WTC11 (cell line): Measurements from ENCODE around the gene MYH11. TPM values are rescaled to one million over a fixed set of nuclear protein-coding genes. Genes with fewer than 3 reads are reported as not detected.

Experiments
- ATAC-seq: fragments of 200-7000 bp; cut with Tn5 transposase; 2 replicates; pipeline ENCODE4 v1.10.0; 2021; ENCODE audit warnings: mild to moderate bottlenecking, moderate library complexity
- CTCF ChIA-PET: fragments of 300-600 bp; sonication (Branson Sonifier 250); formaldehyde crosslinking; loops from one replicate; lab custom pipeline; 2021; ENCODE audit warnings: antibody characterized with exemption; lab: Charles Lee
- POLR2A ChIA-PET: fragments of 350-600 bp; sonication (Branson Sonifier 250); formaldehyde crosslinking; loops from one replicate; lab custom pipeline; 2021; ENCODE audit warnings: antibody characterized with exemption; lab: Charles Lee
- DNase-seq: peaks from one replicate; pipeline ENCODE4 v3.0.0; 2021; ENCODE audit warnings: low spot score
- H3K27ac Mint-ChIP-seq: 2 replicates; pipeline ENCODE4 v1.8.0; 2021; ENCODE audit warnings: mixed read lengths
- H3K27me3 Mint-ChIP-seq: 2 replicates; pipeline ENCODE4 v1.8.0; 2021; ENCODE audit warnings: low read depth, mild to moderate bottlenecking, moderate library complexity, mixed read lengths
- H3K36me3 Mint-ChIP-seq: 2 replicates; pipeline ENCODE4 v1.8.0; 2021; ENCODE audit warnings: mixed read lengths
- H3K4me1 Mint-ChIP-seq: 2 replicates; pipeline ENCODE4 v1.8.0; 2022; ENCODE audit warnings: mixed read lengths
- H3K4me3 Mint-ChIP-seq: 2 replicates; pipeline ENCODE4 v1.8.0; 2021; ENCODE audit warnings: mild to moderate bottlenecking, moderate library complexity, mixed read lengths
- H3K9me3 Mint-ChIP-seq: 2 replicates; pipeline ENCODE4 v1.8.0; 2021; ENCODE audit warnings: mixed read lengths
- CREB1 ChIP-seq: sonication (generic); formaldehyde crosslinking; IDR thresholded peaks from 2 replicates; pipeline ENCODE4 v1.8.0; 2023; ENCODE audit warnings: mild to moderate bottlenecking, missing genetic modification reagents
- ESRRA ChIP-seq: sonication (generic); formaldehyde crosslinking; IDR thresholded peaks from 2 replicates; pipeline ENCODE4 v1.8.1; 2022; ENCODE audit warnings: mild to moderate bottlenecking, missing genetic modification reagents, borderline replicate concordance
- MXD4 ChIP-seq: fragments of 250-450 bp; sonication (Bioruptor Pico); IDR thresholded peaks from 2 replicates; pipeline ENCODE4 v1.8.0; 2021; ENCODE audit warnings: mild to moderate bottlenecking, moderate library complexity, borderline replicate concordance
- NR1H2 ChIP-seq: sonication (generic); formaldehyde crosslinking; IDR thresholded peaks from 2 replicates; pipeline ENCODE4 v1.9.0; 2021; ENCODE audit warnings: mild to moderate bottlenecking, moderate library complexity, missing genetic modification reagents
- PRRX2 ChIP-seq: fragments of 250-450 bp; sonication (Bioruptor Pico); IDR thresholded peaks from 2 replicates; pipeline ENCODE4 v1.8.0; 2021; ENCODE audit warnings: mild to moderate bottlenecking
- SOX15 ChIP-seq: fragments of 250-450 bp; sonication (Bioruptor Pico); IDR thresholded peaks from 2 replicates; pipeline ENCODE4 v1.9.0; 2021; ENCODE audit warnings: mild to moderate bottlenecking
- ZNF121 ChIP-seq: sonication (generic); formaldehyde crosslinking; IDR thresholded peaks from 2 replicates; pipeline ENCODE4 v1.8.0; 2023; ENCODE audit warnings: missing genetic modification reagents
- ZNF671 ChIP-seq: fragments of 250-450 bp; sonication (Bioruptor Pico); IDR thresholded peaks from 2 replicates; pipeline ENCODE4 v1.8.0; 2021; ENCODE audit warnings: mild to moderate bottlenecking
- total RNA-seq: library from RNA; stranded (reverse); gene quantifications from 3 replicates; pipeline ENCODE4 v1.2.3, GENCODE V29; 2021
- TF ChIP-seq, protein P1 (sequence below): sonication (generic); formaldehyde crosslinking; IDR thresholded peaks from 2 replicates; pipeline ENCODE4 v1.8.0; 2023; ENCODE audit warnings: mild to moderate bottlenecking, missing genetic modification reagents
- TF ChIP-seq, protein P2 (sequence below): sonication (generic); formaldehyde crosslinking; IDR thresholded peaks from 2 replicates; pipeline ENCODE4 v1.8.1; 2023; ENCODE audit warnings: mild to moderate bottlenecking, missing genetic modification reagents, borderline replicate concordance
- TF ChIP-seq, protein P3 (sequence below): sonication (generic); formaldehyde crosslinking; IDR thresholded peaks from 2 replicates; pipeline ENCODE4 v1.8.1; 2022; ENCODE audit warnings: low read depth, missing genetic modification reagents, borderline replicate concordance
- TF ChIP-seq, protein P4 (sequence below): fragments of 250-450 bp; sonication (Bioruptor Pico); IDR thresholded peaks from 2 replicates; pipeline ENCODE4 v2.1.2; 2022; ENCODE audit warnings: mild to moderate bottlenecking, moderate library complexity
- TF ChIP-seq, protein P5 (sequence below): sonication (generic); formaldehyde crosslinking; IDR thresholded peaks from 2 replicates; pipeline ENCODE4 v1.8.0; 2022; ENCODE audit warnings: mild to moderate bottlenecking, missing genetic modification reagents
- TF ChIP-seq, protein P6 (sequence below): sonication (generic); formaldehyde crosslinking; IDR thresholded peaks from 2 replicates; pipeline ENCODE4 v1.8.1; 2022; ENCODE audit warnings: missing genetic modification reagents, borderline replicate concordance

Gene MYH11
- total RNA-seq, 1 experiment from 2014 or later = 0.74 TPM

DNA sequence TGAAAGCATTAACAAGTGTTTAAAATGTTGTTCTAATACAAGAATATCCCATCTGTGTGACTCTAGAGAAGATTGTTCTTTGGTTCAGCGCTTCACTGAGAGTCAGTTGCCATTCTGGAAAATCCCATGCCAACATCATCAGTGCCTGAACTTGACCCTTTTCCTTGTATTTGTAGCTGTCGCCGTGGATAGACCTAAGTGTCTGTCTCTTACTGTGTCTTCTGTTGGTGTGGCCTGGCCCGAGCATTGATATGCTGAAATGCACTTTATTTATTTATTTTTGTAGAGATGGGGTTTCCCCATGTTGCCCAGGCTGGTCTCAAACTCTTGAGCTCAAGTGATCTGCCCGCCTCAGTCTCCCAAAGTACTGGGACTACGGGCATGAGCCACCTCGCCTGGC is 76.0 kb downstream of the MYH11 start (continued):
- TF ChIP-seq, protein P1, sequence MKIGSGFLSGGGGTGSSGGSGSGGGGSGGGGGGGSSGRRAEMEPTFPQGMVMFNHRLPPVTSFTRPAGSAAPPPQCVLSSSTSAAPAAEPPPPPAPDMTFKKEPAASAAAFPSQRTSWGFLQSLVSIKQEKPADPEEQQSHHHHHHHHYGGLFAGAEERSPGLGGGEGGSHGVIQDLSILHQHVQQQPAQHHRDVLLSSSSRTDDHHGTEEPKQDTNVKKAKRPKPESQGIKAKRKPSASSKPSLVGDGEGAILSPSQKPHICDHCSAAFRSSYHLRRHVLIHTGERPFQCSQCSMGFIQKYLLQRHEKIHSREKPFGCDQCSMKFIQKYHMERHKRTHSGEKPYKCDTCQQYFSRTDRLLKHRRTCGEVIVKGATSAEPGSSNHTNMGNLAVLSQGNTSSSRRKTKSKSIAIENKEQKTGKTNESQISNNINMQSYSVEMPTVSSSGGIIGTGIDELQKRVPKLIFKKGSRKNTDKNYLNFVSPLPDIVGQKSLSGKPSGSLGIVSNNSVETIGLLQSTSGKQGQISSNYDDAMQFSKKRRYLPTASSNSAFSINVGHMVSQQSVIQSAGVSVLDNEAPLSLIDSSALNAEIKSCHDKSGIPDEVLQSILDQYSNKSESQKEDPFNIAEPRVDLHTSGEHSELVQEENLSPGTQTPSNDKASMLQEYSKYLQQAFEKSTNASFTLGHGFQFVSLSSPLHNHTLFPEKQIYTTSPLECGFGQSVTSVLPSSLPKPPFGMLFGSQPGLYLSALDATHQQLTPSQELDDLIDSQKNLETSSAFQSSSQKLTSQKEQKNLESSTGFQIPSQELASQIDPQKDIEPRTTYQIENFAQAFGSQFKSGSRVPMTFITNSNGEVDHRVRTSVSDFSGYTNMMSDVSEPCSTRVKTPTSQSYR (CRISPR knock-in tag) = no peak

DNA sequence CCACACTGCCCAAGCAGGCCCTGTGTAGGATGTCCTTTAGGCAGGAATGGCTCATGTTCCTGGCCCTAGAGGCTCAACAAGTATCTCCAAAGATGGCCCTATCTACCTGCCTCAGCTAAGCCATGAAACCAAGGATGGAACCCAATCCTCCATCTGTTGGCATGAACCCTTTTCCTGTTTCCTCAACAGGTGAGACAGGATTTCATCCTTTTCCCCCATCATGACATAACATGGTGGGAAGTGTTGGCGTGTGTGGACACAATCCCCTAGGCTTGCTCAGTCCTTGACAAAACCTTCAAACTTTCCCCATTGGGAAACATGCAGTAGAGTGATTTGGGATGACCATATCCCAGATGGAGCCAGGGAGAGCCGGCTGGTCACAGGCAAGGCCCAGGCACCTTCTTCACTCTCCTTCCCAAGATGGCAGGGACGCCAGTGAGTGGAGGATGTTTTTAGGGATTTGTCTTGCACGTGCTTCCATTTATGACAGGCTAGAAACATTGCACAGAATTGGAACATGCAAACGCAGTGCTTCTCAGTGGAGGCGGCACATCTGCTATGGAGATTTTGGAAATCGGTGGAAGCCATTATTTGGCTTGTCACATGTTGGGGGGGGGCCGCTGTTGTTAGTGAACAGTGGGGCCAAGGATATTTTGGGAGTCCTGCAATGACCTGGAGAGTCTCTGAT is 77.0 kb downstream of the MYH11 start:
- Mint-ChIP-seq H3K4me3 (no peak overlapping the region), H3K36me3 (no peaks in the 10 kb centered on the region), H3K27ac (no peak overlapping the region), H3K27me3 (peaks cover 9% of the 10 kb centered on the region), H3K4me1 (peaks cover 3% of the 10 kb centered on the region; the same call in 1 of the 2 replicates), H3K9me3 (no peaks in the 10 kb centered on the region)
- CTCF ChIA-PET = interaction anchor here (3.8 kb wide), 1 partner anchor 43 kb away, joined by 87 read pairs; no protein-coding TSS in a partner anchor
- POLR2A ChIA-PET = no interaction called here
- no peak for ATAC-seq
- no peak for DNase-seq
- TF ChIP-seq SOX15 (CRISPR knock-in tag) (no peak), ZNF121 (CRISPR knock-in tag) (no peak), PRRX2 (CRISPR knock-in tag) (no peak), CREB1 (no peak)
- TF ChIP-seq, protein P2, sequence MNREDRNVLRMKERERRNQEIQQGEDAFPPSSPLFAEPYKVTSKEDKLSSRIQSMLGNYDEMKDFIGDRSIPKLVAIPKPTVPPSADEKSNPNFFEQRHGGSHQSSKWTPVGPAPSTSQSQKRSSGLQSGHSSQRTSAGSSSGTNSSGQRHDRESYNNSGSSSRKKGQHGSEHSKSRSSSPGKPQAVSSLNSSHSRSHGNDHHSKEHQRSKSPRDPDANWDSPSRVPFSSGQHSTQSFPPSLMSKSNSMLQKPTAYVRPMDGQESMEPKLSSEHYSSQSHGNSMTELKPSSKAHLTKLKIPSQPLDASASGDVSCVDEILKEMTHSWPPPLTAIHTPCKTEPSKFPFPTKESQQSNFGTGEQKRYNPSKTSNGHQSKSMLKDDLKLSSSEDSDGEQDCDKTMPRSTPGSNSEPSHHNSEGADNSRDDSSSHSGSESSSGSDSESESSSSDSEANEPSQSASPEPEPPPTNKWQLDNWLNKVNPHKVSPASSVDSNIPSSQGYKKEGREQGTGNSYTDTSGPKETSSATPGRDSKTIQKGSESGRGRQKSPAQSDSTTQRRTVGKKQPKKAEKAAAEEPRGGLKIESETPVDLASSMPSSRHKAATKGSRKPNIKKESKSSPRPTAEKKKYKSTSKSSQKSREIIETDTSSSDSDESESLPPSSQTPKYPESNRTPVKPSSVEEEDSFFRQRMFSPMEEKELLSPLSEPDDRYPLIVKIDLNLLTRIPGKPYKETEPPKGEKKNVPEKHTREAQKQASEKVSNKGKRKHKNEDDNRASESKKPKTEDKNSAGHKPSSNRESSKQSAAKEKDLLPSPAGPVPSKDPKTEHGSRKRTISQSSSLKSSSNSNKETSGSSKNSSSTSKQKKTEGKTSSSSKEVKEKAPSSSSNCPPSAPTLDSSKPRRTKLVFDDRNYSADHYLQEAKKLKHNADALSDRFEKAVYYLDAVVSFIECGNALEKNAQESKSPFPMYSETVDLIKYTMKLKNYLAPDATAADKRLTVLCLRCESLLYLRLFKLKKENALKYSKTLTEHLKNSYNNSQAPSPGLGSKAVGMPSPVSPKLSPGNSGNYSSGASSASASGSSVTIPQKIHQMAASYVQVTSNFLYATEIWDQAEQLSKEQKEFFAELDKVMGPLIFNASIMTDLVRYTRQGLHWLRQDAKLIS (CRISPR knock-in tag) = no peak

DNA sequence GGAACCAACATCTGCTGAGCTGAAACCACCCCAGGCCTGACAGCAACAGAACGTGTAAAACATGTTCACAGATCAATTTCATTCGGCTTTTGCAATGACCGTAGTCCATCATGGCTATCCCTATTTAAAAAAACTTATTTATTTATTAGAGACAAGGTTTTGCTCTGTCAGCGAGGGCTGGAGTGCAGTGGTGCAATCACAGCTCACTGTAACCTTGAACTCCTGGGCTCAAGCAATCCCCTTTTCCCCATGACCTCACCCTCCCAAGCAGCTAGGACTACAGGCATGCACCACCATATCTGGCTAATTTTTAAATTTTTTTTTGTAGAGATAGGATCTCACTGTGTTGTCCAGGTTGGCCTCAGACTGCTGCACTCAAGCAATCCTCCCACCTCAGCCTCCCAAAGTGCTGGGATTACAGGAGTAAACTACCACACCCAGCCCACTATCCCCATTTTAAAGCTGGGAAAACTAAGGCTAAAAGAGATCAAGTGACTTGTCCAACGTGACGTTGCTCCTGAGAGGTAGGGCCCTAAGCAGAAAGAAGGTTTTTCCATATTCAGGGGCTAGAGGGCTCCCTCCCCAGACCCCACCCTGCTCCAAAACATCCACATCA is 77.7 kb downstream of the MYH11 start:
- Mint-ChIP-seq H3K4me3 (no peak overlapping the region), H3K36me3 (no peaks in the 10 kb centered on the region)
- DNase-seq = no peak
- TF ChIP-seq, protein P3, sequence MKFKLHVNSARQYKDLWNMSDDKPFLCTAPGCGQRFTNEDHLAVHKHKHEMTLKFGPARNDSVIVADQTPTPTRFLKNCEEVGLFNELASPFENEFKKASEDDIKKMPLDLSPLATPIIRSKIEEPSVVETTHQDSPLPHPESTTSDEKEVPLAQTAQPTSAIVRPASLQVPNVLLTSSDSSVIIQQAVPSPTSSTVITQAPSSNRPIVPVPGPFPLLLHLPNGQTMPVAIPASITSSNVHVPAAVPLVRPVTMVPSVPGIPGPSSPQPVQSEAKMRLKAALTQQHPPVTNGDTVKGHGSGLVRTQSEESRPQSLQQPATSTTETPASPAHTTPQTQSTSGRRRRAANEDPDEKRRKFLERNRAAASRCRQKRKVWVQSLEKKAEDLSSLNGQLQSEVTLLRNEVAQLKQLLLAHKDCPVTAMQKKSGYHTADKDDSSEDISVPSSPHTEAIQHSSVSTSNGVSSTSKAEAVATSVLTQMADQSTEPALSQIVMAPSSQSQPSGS (CRISPR knock-in tag) = no peak
- TF ChIP-seq, protein P4, sequence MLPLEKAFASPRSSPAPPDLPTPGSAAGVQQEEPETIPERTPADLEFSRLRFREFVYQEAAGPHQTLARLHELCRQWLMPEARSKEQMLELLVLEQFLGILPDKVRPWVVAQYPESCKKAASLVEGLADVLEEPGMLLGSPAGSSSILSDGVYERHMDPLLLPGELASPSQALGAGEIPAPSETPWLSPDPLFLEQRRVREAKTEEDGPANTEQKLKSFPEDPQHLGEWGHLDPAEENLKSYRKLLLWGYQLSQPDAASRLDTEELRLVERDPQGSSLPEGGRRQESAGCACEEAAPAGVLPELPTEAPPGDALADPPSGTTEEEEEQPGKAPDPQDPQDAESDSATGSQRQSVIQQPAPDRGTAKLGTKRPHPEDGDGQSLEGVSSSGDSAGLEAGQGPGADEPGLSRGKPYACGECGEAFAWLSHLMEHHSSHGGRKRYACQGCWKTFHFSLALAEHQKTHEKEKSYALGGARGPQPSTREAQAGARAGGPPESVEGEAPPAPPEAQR (CRISPR knock-in tag) = no peak
- no peak for TF ChIP-seq ESRRA (CRISPR knock-in tag)
- TF ChIP-seq, protein P5, sequence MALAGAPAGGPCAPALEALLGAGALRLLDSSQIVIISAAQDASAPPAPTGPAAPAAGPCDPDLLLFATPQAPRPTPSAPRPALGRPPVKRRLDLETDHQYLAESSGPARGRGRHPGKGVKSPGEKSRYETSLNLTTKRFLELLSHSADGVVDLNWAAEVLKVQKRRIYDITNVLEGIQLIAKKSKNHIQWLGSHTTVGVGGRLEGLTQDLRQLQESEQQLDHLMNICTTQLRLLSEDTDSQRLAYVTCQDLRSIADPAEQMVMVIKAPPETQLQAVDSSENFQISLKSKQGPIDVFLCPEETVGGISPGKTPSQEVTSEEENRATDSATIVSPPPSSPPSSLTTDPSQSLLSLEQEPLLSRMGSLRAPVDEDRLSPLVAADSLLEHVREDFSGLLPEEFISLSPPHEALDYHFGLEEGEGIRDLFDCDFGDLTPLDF (CRISPR knock-in tag) = no peak
- TF ChIP-seq NR1H2 (CRISPR knock-in tag) = no peak
- no peak for TF ChIP-seq ZNF671
- no peak for TF ChIP-seq MXD4 (CRISPR knock-in tag)
- TF ChIP-seq, protein P6, sequence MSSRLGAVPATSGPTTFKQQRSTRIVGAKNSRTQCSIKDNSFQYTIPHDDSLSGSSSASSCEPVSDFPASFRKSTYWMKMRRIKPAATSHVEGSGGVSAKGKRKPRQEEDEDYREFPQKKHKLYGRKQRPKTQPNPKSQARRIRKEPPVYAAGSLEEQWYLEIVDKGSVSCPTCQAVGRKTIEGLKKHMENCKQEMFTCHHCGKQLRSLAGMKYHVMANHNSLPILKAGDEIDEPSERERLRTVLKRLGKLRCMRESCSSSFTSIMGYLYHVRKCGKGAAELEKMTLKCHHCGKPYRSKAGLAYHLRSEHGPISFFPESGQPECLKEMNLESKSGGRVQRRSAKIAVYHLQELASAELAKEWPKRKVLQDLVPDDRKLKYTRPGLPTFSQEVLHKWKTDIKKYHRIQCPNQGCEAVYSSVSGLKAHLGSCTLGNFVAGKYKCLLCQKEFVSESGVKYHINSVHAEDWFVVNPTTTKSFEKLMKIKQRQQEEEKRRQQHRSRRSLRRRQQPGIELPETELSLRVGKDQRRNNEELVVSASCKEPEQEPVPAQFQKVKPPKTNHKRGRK (CRISPR knock-in tag) = no peak
- TF ChIP-seq, all 79 proteins: peak for 0
- Mint-ChIP-seq H3K4me1 (peaks cover 3% of the 10 kb centered on the region; the same call in 1 of the 2 replicates), H3K9me3 (no peaks in the 10 kb centered on the region), H3K27me3 (peaks cover 9% of the 10 kb centered on the region), H3K27ac (no peak overlapping the region)
- ChIA-PET POLR2A (no interaction called here), CTCF (interaction anchor here (3.8 kb wide), 1 partner anchor 43 kb away, joined by 87 read pairs; no protein-coding TSS in a partner anchor)
- ATAC-seq = no peak
